GM19238 (cell line): ENCODE measurements around the gene SIPA1L3.

ENCODE experiments used
- DNase-seq: peaks from one replicate; pipeline ENCODE4 v3.0.0; 2011; ENCODE audit warnings: low spot score; ENCODE audit not compliant: insufficient read length

The SIPA1L3 gene

GRCh38 chr19:38036707-38037611 lies 130.0 kb downstream of the SIPA1L3 start:
- DNase-seq = no peak

- DNase-seq = no peak
Measured at GRCh38 chr19:38039966-38040365, 133.0 kb downstream of the SIPA1L3 start.

- DNase-seq = no peak
Measured at GRCh38 chr19:38042132-38042531, 135.1 kb downstream of the SIPA1L3 start.

GRCh38 chr19:38043649-38044144 lies 136.7 kb downstream of the SIPA1L3 start:
- DNase-seq = no peak

GRCh38 chr19:38044267-38045111 lies 137.5 kb downstream of the SIPA1L3 start:
- no peak for DNase-seq

- DNase-seq = no peak
Measured at GRCh38 chr19:38045554-38046253, 138.7 kb downstream of the SIPA1L3 start.

- DNase-seq = peak; percentile 64
Measured at GRCh38 chr19:38046254-38047048, 139.4 kb downstream of the SIPA1L3 start.

- no peak for DNase-seq
Measured at GRCh38 chr19:38047049-38047438, 140.0 kb downstream of the SIPA1L3 start.

GRCh38 chr19:38047641-38048040 lies 140.6 kb downstream of the SIPA1L3 start:
- DNase-seq = no peak

GRCh38 chr19:38049105-38049649 lies 142.2 kb downstream of the SIPA1L3 start:
- DNase-seq = peak; percentile 51

GRCh38 chr19:38055010-38055409 lies 148.0 kb downstream of the SIPA1L3 start:
- DNase-seq = no peak

- no peak for DNase-seq
Measured at GRCh38 chr19:38055655-38056521, 148.9 kb downstream of the SIPA1L3 start.

GRCh38 chr19:38056646-38057045 lies 149.6 kb downstream of the SIPA1L3 start:
- DNase-seq = no peak

- DNase-seq = no peak
Measured at GRCh38 chr19:38057959-38058690, 151.1 kb downstream of the SIPA1L3 start.

GRCh38 chr19:38059897-38060296 lies 152.9 kb downstream of the SIPA1L3 start:
- peak; percentile 42 for DNase-seq

- DNase-seq = no peak
Measured at GRCh38 chr19:38060331-38060730, 153.3 kb downstream of the SIPA1L3 start.

- DNase-seq = no peak
Measured at GRCh38 chr19:38061294-38061693, 154.3 kb downstream of the SIPA1L3 start.

- DNase-seq = no peak
Measured at GRCh38 chr19:38062959-38063761, 156.2 kb downstream of the SIPA1L3 start.
